ENCODE results near the gene ATP11B.

DNA sequence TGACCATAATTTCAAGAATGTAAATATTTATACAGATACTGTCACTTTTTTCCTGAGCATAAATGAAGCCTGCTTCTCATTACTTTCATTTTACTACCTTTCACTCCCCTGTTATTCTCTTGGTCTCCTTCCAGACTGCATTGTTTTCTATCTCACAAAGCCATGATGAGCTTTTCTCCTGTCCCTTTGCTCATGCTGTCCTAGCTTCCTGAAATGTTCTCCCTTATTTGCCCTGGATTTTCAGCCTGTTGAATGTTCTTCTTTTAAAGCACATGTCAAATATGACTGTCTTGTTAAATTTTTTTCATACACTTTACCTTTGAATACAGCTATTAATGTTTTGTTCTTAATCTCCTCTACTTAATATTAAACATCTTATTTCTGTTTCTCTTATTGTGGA is 31.7 kb downstream of the ATP11B start:
- no peak for TF ChIP-seq CTCF (IDR thresholded peaks at IDR 0.05; ENCODE audit: insufficient read depth, low read length, poor library complexity, severe bottlenecking)
- TF ChIP-seq EZH2phosphoT487 (conservative IDR thresholded peaks at IDR 0.05; ENCODE audit: low read length), result no peak
